Upper lobe of left lung (tissue), 6 donors: ENCODE results near the gene LTBP1. TPM values are rescaled to one million over a fixed set of nuclear protein-coding genes. Genes with fewer than 3 reads are reported as not detected.

ENCODE experiments used
- ATAC-seq, 2 donors: fragments of 200-7000 bp; cut with Tn5 transposase; one replicate each; pipeline ENCODE4 v1.9.1; 2022; ENCODE audit warnings: mild to moderate bottlenecking in 2 of 2, moderate library complexity in 2 of 2; ENCODE audit not compliant: low FRiP score in 2 of 2
- DNase-seq, 2 donors: peaks; one replicate each; pipeline ENCODE4 v3.0.0-alpha.2; 2019 to 2020
- H3K27ac ChIP-seq, 4 donors: fragments of 200-600 bp; sonication (generic); one replicate each; pipeline ENCODE4 v1.5.1; 2016 to 2019
- H3K27me3 ChIP-seq, 4 donors: fragments of 200-600 bp; sonication (generic); one replicate each; pipeline ENCODE4 v1.5.1; 2017 to 2019
- H3K36me3 ChIP-seq, 4 donors: fragments of 200-600 bp; sonication (generic); one replicate each; pipeline ENCODE4 v1.5.1; 2016 to 2019
- H3K4me1 ChIP-seq, 4 donors: fragments of 200-600 bp; sonication (generic); one replicate each; pipeline ENCODE4 v1.5.1; 2018 to 2019
- H3K4me3 ChIP-seq, 4 donors: fragments of 200-600 bp; sonication (generic); one replicate each; pipeline ENCODE4 v1.5.1; 2017 to 2019; ENCODE audit warnings: mild to moderate bottlenecking in 2 of 4, moderate library complexity in 1 of 4
- H3K9me3 ChIP-seq, 4 donors: fragments of 200-600 bp; sonication (generic); one replicate each; pipeline ENCODE4 v1.5.1; 2018 to 2019
- CTCF ChIP-seq, 6 experiments: fragments of 450-650 bp in 4 of 6; fragments of 200-600 bp in 2 of 6; sonication (generic) in 2 of 6; IDR thresholded peaks; one replicate each; pipeline ENCODE4 v1.5.1; 2016 to 2019; ENCODE audit warnings: antibody characterized with exemption in 6 of 6
- EP300 ChIP-seq, 4 donors: sonication (generic); formaldehyde crosslinking; IDR thresholded peaks; one replicate each; pipeline ENCODE4 v1.5.1; 2017; ENCODE audit warnings: antibody characterized with exemption in 4 of 4, control low read depth in 2 of 4
- POLR2A ChIP-seq, 4 donors: fragments of 450-650 bp; IDR thresholded peaks; one replicate each; pipeline ENCODE4 v1.5.1; 2016 to 2017; ENCODE audit warnings: antibody characterized with exemption in 4 of 4, mild to moderate bottlenecking in 2 of 4
- POLR2AphosphoS5 ChIP-seq, 2 donors: sonication (generic); formaldehyde crosslinking; IDR thresholded peaks; one replicate each; pipeline ENCODE4 v1.5.1; 2017; ENCODE audit warnings: antibody characterized with exemption in 2 of 2
- WGBS, 2 donors: methylation state at CpG; one replicate each; pipeline ENCODE4 v1.1.5; 2017 to 2018; 5-methylcytosine and 5-hydroxymethylcytosine counted together
- total RNA-seq, 6 donors: library from RNA; depleted of rRNA in 4 of 6; stranded (reverse); fragments of >200 nt in 4 of 6; gene quantifications; one replicate each; pipeline versions ENCODE4 v1.1.0 to v1.2.1, GENCODE V29; 2016 to 2021
- donor health status: DM: no; HTN: no; CAD: no; lungs with moderate emphysema.
- donor health status: DM: no; HTN: yes; CAD: no; lungs with severe emphysema.

The LTBP1 gene
- total RNA-seq, 6 donors from 2014 or later: 11.5 to 45.0 (median 27.1) TPM

- ATAC-seq (no peak), DNase-seq (no peak)
- TF ChIP-seq CTCF (IDR thresholded peaks at IDR 0.05) (no peak), POLR2AphosphoS5 (IDR thresholded peaks at IDR 0.05) (no peak), EP300 (IDR thresholded peaks at IDR 0.05) (no peak), POLR2A (IDR thresholded peaks at IDR 0.05) (no peak)
- whole genome bisulfite sequencing, 2 donors: 79 to 85% methylated on average over 2 of the region's 2 CpGs
- Histone ChIP-seq H3K4me3 (no peak overlapping the region), H3K36me3 (no peaks in the 10 kb centered on the region), H3K4me1 (peaks cover 0 to 12% (median 5%) of the 10 kb centered on the region in 4 donors), H3K9me3 (no peaks in the 10 kb centered on the region), H3K27me3 (no peaks in the 10 kb centered on the region), H3K27ac (no peak overlapping the region)
Observed at GRCh38 chr2:33421820-33422219, 475.1 kb downstream of the LTBP1 start.

GRCh38 chr2:33425161-33425560 is 478.4 kb downstream of the LTBP1 start:
- H3K36me3 ChIP-seq: no peaks in the 10 kb centered on the region
- no peaks in the 10 kb centered on the region for H3K4me1 ChIP-seq
- 97 to 100% methylated on average over 1 of the region's 1 CpG for WGBS, 2 donors
- H3K9me3 ChIP-seq: no peaks in the 10 kb centered on the region
- H3K27me3 ChIP-seq: no peaks in the 10 kb centered on the region
- ATAC-seq (no peak), DNase-seq (no peak)
- no peak overlapping the region for H3K27ac ChIP-seq
- no peak overlapping the region for H3K4me3 ChIP-seq
- TF ChIP-seq CTCF (IDR thresholded peaks at IDR 0.05) (no peak), POLR2AphosphoS5 (IDR thresholded peaks at IDR 0.05) (no peak), POLR2A (IDR thresholded peaks at IDR 0.05) (no peak), EP300 (IDR thresholded peaks at IDR 0.05) (no peak)

GRCh38 chr2:33425586-33426031 is 478.9 kb downstream of the LTBP1 start:
- no peak overlapping the region for H3K4me3 ChIP-seq
- no peak overlapping the region for H3K27ac ChIP-seq
- no peaks in the 10 kb centered on the region for H3K4me1 ChIP-seq
- H3K27me3 ChIP-seq: no peaks in the 10 kb centered on the region
- DNase-seq (no peak), ATAC-seq (no peak)
- no peaks in the 10 kb centered on the region for H3K9me3 ChIP-seq
- H3K36me3 ChIP-seq: no peaks in the 10 kb centered on the region
- 87 to 95% methylated on average over 1 of the region's 1 CpG for WGBS, 2 donors
- TF ChIP-seq EP300 (IDR thresholded peaks at IDR 0.05): no peak
- no peak for TF ChIP-seq CTCF (IDR thresholded peaks at IDR 0.05)
- no peak for TF ChIP-seq POLR2A (IDR thresholded peaks at IDR 0.05)
- no peak for TF ChIP-seq POLR2AphosphoS5 (IDR thresholded peaks at IDR 0.05)

- H3K27me3 ChIP-seq: no peaks in the 10 kb centered on the region
- H3K4me1 ChIP-seq: no peaks in the 10 kb centered on the region
- no peak overlapping the region for H3K4me3 ChIP-seq
- 54 to 66% methylated on average over 3 of the region's 3 CpGs for WGBS, 2 donors
- ATAC-seq (peak in 1 of 2 donors; percentile 51), DNase-seq (peak in 1 of 2 donors; percentile 80)
- TF ChIP-seq POLR2A (IDR thresholded peaks at IDR 0.05) (no peak), POLR2AphosphoS5 (IDR thresholded peaks at IDR 0.05) (no peak), EP300 (IDR thresholded peaks at IDR 0.05) (no peak), CTCF (IDR thresholded peaks at IDR 0.05) (no peak)
- no peak overlapping the region for H3K27ac ChIP-seq
- no peaks in the 10 kb centered on the region for H3K9me3 ChIP-seq
- H3K36me3 ChIP-seq: no peaks in the 10 kb centered on the region
Observed at GRCh38 chr2:33426666-33427231, 480.0 kb downstream of the LTBP1 start.

- 66 to 84% methylated on average over 3 of the region's 3 CpGs for WGBS, 2 donors
- ATAC-seq: no peak
Observed at GRCh38 chr2:33430077-33430476, 483.3 kb downstream of the LTBP1 start.

More at GRCh38 chr2:33430077-33430476, 483.3 kb downstream of the LTBP1 start:
- no peaks in the 10 kb centered on the region for H3K9me3 ChIP-seq
- no peak for DNase-seq
- H3K27ac ChIP-seq: no peak overlapping the region
- H3K4me1 ChIP-seq: no peaks in the 10 kb centered on the region
- no peaks in the 10 kb centered on the region for H3K27me3 ChIP-seq
- H3K36me3 ChIP-seq: no peaks in the 10 kb centered on the region
- TF ChIP-seq POLR2AphosphoS5 (IDR thresholded peaks at IDR 0.05) (no peak), EP300 (IDR thresholded peaks at IDR 0.05) (no peak), CTCF (IDR thresholded peaks at IDR 0.05) (no peak), POLR2A (IDR thresholded peaks at IDR 0.05) (no peak)
- H3K4me3 ChIP-seq: no peak overlapping the region
